GM12873 (cell line): ENCODE results near the gene PCED1B.

Experiments
- TF ChIP-seq, protein P1 (sequence below): IDR thresholded peaks from 2 replicates; pipeline ENCODE4 v1.5.1; 2012; ENCODE audit warnings: low read depth, mild to moderate bottlenecking, moderate library complexity, low read length, control low read depth; ENCODE audit not compliant: insufficient read depth; ENCODE audit errors: missing control alignments

The PCED1B gene

DNA sequence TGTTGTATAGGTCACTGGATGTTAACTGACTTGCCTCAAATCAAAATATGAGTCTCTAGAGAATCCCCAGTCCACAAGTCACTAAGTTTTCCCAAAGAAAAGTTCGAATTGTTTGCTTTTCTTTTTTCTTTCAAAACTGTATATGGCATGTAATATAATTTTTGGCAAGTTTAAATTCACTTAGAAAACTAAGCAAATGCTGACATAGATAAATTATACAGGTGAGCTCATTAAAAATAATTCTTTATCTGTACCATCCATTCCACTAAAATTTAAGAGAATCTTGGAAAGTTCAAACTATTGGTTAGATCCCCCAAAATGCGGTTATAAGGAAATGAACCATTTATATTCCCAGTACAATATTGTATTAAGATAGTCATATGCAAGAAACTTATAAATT is 145.9 kb downstream of the PCED1B start:
- TF ChIP-seq, protein P1, sequence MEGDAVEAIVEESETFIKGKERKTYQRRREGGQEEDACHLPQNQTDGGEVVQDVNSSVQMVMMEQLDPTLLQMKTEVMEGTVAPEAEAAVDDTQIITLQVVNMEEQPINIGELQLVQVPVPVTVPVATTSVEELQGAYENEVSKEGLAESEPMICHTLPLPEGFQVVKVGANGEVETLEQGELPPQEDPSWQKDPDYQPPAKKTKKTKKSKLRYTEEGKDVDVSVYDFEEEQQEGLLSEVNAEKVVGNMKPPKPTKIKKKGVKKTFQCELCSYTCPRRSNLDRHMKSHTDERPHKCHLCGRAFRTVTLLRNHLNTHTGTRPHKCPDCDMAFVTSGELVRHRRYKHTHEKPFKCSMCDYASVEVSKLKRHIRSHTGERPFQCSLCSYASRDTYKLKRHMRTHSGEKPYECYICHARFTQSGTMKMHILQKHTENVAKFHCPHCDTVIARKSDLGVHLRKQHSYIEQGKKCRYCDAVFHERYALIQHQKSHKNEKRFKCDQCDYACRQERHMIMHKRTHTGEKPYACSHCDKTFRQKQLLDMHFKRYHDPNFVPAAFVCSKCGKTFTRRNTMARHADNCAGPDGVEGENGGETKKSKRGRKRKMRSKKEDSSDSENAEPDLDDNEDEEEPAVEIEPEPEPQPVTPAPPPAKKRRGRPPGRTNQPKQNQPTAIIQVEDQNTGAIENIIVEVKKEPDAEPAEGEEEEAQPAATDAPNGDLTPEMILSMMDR, result no peak

DNA sequence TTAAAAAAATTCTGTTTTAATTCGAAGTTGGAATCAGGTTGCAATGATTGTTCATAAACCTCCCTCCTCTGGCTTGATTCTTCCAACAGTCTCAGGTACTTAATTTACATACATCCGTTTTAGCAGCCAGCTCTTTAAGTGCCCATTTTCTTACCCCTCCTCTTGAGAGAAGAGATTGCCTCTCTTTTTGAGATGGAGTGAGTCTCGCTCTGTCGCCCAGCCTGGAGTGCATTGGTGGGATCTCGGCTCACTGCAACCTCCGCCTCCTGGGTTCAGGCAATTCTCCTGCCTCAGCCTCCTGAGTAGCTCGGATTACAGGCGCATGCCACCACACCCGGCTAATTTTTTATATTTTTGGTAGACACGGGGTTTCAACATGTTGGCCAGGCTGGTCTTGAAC is 146.8 kb downstream of the PCED1B start:
- TF ChIP-seq, protein P1, result no peak

DNA sequence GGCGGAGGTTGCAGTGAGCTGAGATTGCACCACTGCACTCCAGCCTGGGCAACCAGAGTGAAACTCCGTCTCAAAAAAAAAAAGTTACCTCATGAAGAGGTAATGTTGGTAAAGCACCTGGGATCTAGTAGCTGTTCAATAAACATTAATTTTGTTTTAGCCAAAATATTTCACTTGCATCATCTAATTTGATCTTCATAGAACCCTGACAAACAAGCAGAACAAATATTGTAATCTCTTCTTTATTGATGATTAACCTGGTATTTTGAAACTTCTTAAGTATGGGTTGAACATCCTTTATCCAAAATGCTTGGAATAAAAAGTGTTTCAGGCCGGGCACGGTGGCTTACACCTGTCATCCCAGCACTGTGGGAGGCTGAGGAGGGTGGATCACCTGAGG is 149.4 kb downstream of the PCED1B start:
- TF ChIP-seq, protein P1, result no peak

DNA sequence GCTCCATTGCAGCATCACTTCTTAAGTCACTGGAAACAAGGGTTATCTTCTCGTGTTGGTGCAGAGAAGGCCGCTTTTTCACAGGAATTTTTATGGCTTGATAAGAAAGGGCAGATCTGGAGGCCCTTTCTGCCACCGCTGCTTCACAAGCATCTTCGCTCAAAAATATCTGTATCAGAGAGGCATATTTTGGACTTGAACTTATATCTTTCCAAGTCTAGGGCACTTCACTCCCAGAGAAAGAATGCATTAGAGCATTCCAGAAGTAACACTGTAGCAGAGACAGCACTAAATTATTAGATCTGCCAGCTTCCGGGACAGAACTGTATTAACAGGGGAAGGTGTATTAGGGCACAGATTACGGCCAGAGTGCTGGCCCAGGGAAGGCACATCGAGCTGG is 152.0 kb downstream of the PCED1B start:
- TF ChIP-seq, protein P1, result no peak

DNA sequence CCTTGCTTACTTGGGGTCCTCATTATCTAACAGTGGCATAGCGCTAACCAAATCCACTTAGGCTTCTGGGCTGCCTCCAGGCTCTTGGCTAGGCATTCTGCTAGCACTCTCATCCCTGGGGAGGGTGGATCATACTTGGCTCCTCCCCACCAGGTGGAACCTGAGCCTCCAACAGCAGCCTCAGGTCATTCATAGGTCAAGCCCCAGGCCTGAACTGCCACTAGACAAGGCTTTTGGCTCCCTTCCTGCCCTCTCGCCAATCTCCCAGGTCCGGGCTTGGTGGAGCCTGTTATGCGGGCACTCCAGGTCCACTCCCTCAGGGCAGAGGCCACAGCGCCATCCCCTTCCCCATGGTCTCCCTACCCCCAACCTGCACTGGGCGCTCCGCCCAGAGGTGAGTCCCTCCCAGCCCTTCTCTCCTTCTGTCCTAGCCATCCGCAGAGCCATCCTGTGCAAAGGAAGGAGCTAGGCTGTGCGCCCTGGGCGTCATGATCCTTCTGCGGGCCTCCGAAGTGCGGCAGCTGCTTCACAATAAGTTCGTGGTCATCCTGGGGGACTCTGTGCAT is 155.2 kb downstream of the PCED1B start:
- TF ChIP-seq, protein P1, result no peak

DNA sequence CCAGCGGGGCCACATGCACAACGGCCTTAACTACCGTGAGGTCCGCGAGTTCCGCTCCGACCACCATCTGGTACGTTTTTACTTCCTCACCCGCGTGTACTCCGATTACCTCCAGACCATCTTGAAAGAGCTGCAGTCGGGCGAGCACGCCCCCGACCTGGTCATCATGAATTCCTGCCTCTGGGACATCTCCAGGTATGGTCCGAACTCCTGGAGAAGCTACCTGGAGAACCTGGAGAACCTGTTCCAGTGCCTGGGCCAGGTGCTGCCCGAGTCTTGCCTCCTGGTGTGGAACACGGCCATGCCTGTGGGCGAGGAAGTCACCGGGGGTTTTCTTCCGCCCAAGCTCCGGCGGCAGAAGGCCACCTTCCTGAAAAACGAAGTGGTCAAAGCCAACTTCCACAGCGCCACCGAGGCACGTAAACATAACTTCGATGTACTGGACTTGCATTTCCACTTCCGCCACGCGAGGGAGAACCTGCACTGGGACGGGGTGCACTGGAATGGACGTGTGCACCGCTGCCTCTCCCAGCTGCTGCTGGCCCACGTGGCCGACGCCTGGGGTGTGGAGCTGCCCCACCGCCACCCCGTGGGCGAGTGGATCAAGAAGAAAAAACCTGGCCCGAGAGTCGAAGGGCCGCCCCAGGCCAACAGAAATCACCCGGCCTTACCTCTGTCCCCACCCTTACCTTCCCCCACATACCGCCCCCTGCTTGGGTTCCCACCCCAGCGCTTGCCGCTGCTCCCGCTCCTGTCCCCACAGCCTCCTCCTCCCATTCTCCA is 156.0 kb downstream of the PCED1B start:
- TF ChIP-seq, protein P1, result no peak

DNA sequence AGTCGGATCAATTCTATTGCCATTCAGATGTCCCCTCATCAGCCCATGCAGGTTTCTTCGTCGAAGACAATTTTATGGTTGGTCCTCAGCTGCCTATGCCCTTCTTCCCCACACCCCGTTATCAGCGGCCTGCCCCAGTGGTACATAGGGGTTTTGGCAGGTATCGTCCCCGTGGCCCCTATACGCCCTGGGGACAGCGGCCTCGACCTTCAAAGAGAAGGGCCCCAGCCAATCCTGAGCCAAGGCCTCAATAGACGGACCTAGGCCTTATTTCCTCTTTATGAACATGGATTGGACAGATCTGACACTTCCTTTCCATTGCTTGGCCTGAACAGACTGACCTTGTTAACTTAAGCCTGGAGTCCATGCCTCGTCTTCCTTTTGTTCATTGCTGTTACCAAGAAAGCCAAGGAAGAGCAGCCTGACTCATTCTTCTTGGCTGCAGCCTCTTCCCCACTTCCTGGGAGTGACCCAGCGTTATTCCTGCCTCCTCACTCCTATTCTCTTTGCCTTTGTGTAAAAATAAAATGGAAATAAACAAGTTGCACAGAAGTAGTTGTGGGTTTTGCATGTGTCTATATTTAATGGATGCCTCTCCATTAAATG is 156.8 kb downstream of the PCED1B start:
- TF ChIP-seq, protein P1, result no peak
